ENCODE results near the gene IFRD2. TPM values are rescaled to one million over a fixed set of nuclear protein-coding genes. Genes with fewer than 3 reads are reported as not detected.
A peak's percentile ranks its signal among the peaks of the same experiment; 100 is the strongest.

The IFRD2 gene
- total and polyA plus RNA-seq, 2 of the 8 experiments (the other 6 are each of a cell fraction or from before 2014, with no cell fraction given): 76.7 to 88.8 TPM

DNA sequence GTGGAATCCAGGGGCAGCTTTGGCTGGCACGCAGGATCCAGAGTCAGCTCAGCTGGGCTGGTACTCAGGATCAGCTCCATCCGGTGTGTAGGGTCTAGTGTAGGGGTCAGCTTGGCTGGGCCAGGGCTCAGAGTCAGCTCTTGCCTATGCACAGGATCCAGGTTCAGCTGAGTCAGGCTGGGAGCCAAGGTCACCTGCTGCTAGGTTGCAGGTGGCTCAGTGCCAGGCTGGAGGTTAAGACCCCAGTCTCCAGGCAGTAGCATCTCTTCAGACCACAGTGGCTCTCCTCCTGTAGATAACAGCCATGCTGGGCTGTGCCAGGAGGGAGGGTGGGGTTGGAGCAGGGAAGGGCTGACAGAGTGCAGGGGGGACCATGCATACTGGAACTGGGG, 5.2 kb upstream of the IFRD2 start:
- H3K9ac ChIP-seq (replicated peaks in 1 of 4; ENCODE audit: extremely low read depth in 1 of 4, low read depth in 3 of 4, low read length in 3 of 4): no peak overlapping the region
- no peak overlapping the region for H3K4me2 ChIP-seq (ENCODE audit: insufficient read depth in 1 of 2, low read depth in 2 of 2, low read length in 2 of 2)
- H2BK20ac ChIP-seq (ENCODE audit: low read length): no peak overlapping the region
- no peaks in the 10 kb centered on the region for H3K79me1 ChIP-seq (ENCODE audit: low read depth, low read length)
- no peak overlapping the region for H3K4me3 ChIP-seq (ENCODE audit: extremely low read depth in 1 of 4, insufficient read depth in 2 of 4, low read depth in 3 of 4, low read length in 4 of 4)
- H2BK120ac ChIP-seq (replicated peaks; ENCODE audit: low read depth, low read length): no peak overlapping the region
- H3K79me2 ChIP-seq (ENCODE audit: control insufficient read depth in 1 of 2, insufficient read depth in 2 of 2, low read length in 2 of 2): no peaks in the 10 kb centered on the region
- no peak overlapping the region for H3K18ac ChIP-seq (ENCODE audit: extremely low read depth, low read length)
- no peak overlapping the region for H2BK15ac ChIP-seq (ENCODE audit: low read length)
- no peak overlapping the region for H2AK5ac ChIP-seq (ENCODE audit: low read depth, low read length)
- no peak overlapping the region for H2BK12ac ChIP-seq (ENCODE audit: low read depth, low read length)
- ChIA-PET POLR2A (ENCODE audit: partially characterized antibody) (interaction anchor here (1.1 to 11.3 kb wide), 4 partner anchors 18 to 74 kb away, joined by 3 to 149 read pairs (median 3); partner anchors contain the start of genes HYAL2, LSMEM2 and TUSC2), CTCF (ENCODE audit: partially characterized antibody) (interaction anchor here (0.7 to 3.0 kb wide), 8 partner anchors 9 to 39 kb away, joined by 3 to 16 read pairs (median 3); partner anchors contain the start of gene LSMEM2)
- H3K4me1 ChIP-seq (replicated peaks in 1 of 4; ENCODE audit: control insufficient read depth in 3 of 4, insufficient read depth in 4 of 4, low read length in 3 of 4): peaks cover 0 to 20% (median 8%) of the 10 kb centered on the region in 4 experiments; a peak in 5 of 7 replicates
- no peak overlapping the region for H3K23ac ChIP-seq (ENCODE audit: insufficient read length)
- FAIRE-seq: no peak
- peaks cover 8% of the 10 kb centered on the region; the same call in 1 of the 2 replicates for H3K23me2 ChIP-seq (ENCODE audit: low read depth, low read length)
- H3K14ac ChIP-seq (ENCODE audit: insufficient read length): no peak overlapping the region
- H4K8ac ChIP-seq (ENCODE audit: extremely low read depth, insufficient read depth, low read length): peak overlapping the region; percentile 82
- H4K5ac ChIP-seq (ENCODE audit: insufficient read length, low read depth, low read length): no peak overlapping the region
- H3K56ac ChIP-seq (replicated peaks; ENCODE audit: insufficient read length, low read depth, low read length): no peak overlapping the region
- H4K91ac ChIP-seq (replicated peaks; ENCODE audit: insufficient read length, low read length): no peak overlapping the region
- no peaks in the 10 kb centered on the region for H3K36me3 ChIP-seq (ENCODE audit: control insufficient read depth in 2 of 4, insufficient read depth in 4 of 4, low read length in 3 of 4)
- H2BK5ac ChIP-seq (ENCODE audit: low read depth, low read length): no peak overlapping the region
- H3K27me3 ChIP-seq (replicated peaks in 1 of 4; ENCODE audit: control insufficient read depth in 3 of 4, extremely low read depth in 1 of 4, insufficient read depth in 3 of 4, low read length in 3 of 4): no peaks in the 10 kb centered on the region; a peak in 1 of 7 replicates
- H3K4ac ChIP-seq (replicated peaks; ENCODE audit: insufficient read length, low read depth, low read length): no peak overlapping the region
- no peak overlapping the region for H3K27ac ChIP-seq (ENCODE audit: low read depth, low read length)
- H2AFZ ChIP-seq (ENCODE audit: low read length): no peak overlapping the region
- H4K20me1 ChIP-seq (replicated peaks in 1 of 2; ENCODE audit: control insufficient read depth in 1 of 2, insufficient read depth in 2 of 2, low read length in 2 of 2): peaks cover 0 to 2% of the 10 kb centered on the region in 2 experiments
- 88% methylated on average over 2 of the region's 2 CpGs; no CpG with 5 or more reads in 1 of the 2 experiments for WGBS, 2 experiments (ENCODE audit: extremely low coverage in 1 of 2, insufficient coverage in 1 of 2, insufficient read length in 1 of 2, insufficient replicate concordance in 2 of 2, low coverage in 1 of 2, low lambda C conversion rate in 2 of 2, missing lambda C conversion rate in 1 of 2)
- no peak for DNase-seq (ENCODE audit: low read depth in 1 of 2, low spot score in 2 of 2)
- no peaks in the 10 kb centered on the region for H3K9me3 ChIP-seq (ENCODE audit: insufficient read depth in 2 of 2, low read depth in 1 of 2, low read length in 1 of 2)
- TF ChIP-seq ASH2L (IDR thresholded peaks at IDR 0.05; ENCODE audit: low read length) (no peak), HDAC2 (IDR thresholded peaks at IDR 0.05; ENCODE audit: borderline replicate concordance in 1 of 2, low read depth in 2 of 2, low read length in 2 of 2) (no peak), CEBPB (IDR thresholded peaks at IDR 0.05; ENCODE audit: low read depth, low read length) (no peak), SIRT6 (IDR thresholded peaks at IDR 0.05; ENCODE audit: low read length) (no peak), TBP (IDR thresholded peaks at IDR 0.05; ENCODE audit: low read depth, low read length) (no peak), RAD21 (IDR thresholded peaks at IDR 0.05 in 1 of 2, conservative IDR thresholded peaks at IDR 0.05 in 1 of 2; ENCODE audit: low read depth in 2 of 2, low read length in 2 of 2) (no peak), POLR2AphosphoS5 (IDR thresholded peaks at IDR 0.05; ENCODE audit: low read depth, low read length) (no peak), RBBP5 (IDR thresholded peaks at IDR 0.05; ENCODE audit: borderline replicate concordance, low read depth, low read length) (no peak), TEAD4 (IDR thresholded peaks at IDR 0.05; ENCODE audit: low read depth, low read length) (no peak), KDM5A (IDR thresholded peaks at IDR 0.05; ENCODE audit: low read length) (no peak)
- TF ChIP-seq, protein P1, sequence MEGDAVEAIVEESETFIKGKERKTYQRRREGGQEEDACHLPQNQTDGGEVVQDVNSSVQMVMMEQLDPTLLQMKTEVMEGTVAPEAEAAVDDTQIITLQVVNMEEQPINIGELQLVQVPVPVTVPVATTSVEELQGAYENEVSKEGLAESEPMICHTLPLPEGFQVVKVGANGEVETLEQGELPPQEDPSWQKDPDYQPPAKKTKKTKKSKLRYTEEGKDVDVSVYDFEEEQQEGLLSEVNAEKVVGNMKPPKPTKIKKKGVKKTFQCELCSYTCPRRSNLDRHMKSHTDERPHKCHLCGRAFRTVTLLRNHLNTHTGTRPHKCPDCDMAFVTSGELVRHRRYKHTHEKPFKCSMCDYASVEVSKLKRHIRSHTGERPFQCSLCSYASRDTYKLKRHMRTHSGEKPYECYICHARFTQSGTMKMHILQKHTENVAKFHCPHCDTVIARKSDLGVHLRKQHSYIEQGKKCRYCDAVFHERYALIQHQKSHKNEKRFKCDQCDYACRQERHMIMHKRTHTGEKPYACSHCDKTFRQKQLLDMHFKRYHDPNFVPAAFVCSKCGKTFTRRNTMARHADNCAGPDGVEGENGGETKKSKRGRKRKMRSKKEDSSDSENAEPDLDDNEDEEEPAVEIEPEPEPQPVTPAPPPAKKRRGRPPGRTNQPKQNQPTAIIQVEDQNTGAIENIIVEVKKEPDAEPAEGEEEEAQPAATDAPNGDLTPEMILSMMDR (IDR thresholded peaks at IDR 0.05; ENCODE audit: control extremely low read depth in 1 of 3, insufficient read depth in 1 of 3, low read depth in 1 of 3, low read length in 3 of 3): no peak

All from H1 (cell line).